ENCODE measurements around the gene PHLPP2.
"Not testable (repeated sequence)": the region's sequence is repeated elsewhere in the genome, so short reads cannot be mapped to it uniquely, and the experiment has no call there.

The PHLPP2 gene

GRCh38 chr16:71722801-71723536 lies 1.5 kb downstream of the PHLPP2 start:
- peak; percentile 74 for DNase-seq (ENCODE audit: low spot score)

- no peak for DNase-seq (ENCODE audit: low spot score)
Measured at GRCh38 chr16:71721066-71721740, 3.3 kb downstream of the PHLPP2 start.

- DNase-seq (ENCODE audit: low spot score), result no peak
Measured at GRCh38 chr16:71712501-71712900, 12.0 kb downstream of the PHLPP2 start.

- DNase-seq (ENCODE audit: low spot score), result no peak
Measured at GRCh38 chr16:71711789-71712188, 12.7 kb downstream of the PHLPP2 start.

GRCh38 chr16:71709229-71709781 lies 15.2 kb downstream of the PHLPP2 start:
- DNase-seq (ENCODE audit: low spot score), result no peak

- DNase-seq (ENCODE audit: low spot score), result no peak
Measured at GRCh38 chr16:71708696-71709095, 15.8 kb downstream of the PHLPP2 start.

- no peak for DNase-seq (ENCODE audit: low spot score)
Measured at GRCh38 chr16:71707199-71707598, 17.3 kb downstream of the PHLPP2 start.

GRCh38 chr16:71706046-71706445 lies 18.5 kb downstream of the PHLPP2 start:
- DNase-seq (ENCODE audit: low spot score), result no peak

- no peak for DNase-seq (ENCODE audit: low spot score)
Measured at GRCh38 chr16:71703333-71703732, 21.2 kb downstream of the PHLPP2 start.

GRCh38 chr16:71700831-71701230 lies 23.7 kb downstream of the PHLPP2 start:
- no peak for DNase-seq (ENCODE audit: low spot score)

GRCh38 chr16:71698491-71698890 lies 26.0 kb downstream of the PHLPP2 start:
- no peak for DNase-seq (ENCODE audit: low spot score)

GRCh38 chr16:71693164-71693563 lies 31.3 kb downstream of the PHLPP2 start:
- DNase-seq (ENCODE audit: low spot score), result no peak

- DNase-seq (ENCODE audit: low spot score), result no peak
Measured at GRCh38 chr16:71689901-71690300, 34.6 kb downstream of the PHLPP2 start.

- DNase-seq (ENCODE audit: low spot score), result no peak
Measured at GRCh38 chr16:71687861-71688260, 36.6 kb downstream of the PHLPP2 start.

GRCh38 chr16:71684280-71684679 lies 40.2 kb downstream of the PHLPP2 start:
- not testable (repeated sequence) for DNase-seq (ENCODE audit: low spot score)

GRCh38 chr16:71681360-71681759 lies 43.1 kb downstream of the PHLPP2 start:
- DNase-seq (ENCODE audit: low spot score), result no peak

GRCh38 chr16:71676236-71676635 lies 48.3 kb downstream of the PHLPP2 start:
- DNase-seq (ENCODE audit: low spot score), result no peak

- no peak for DNase-seq (ENCODE audit: low spot score)
Measured at GRCh38 chr16:71675380-71675779, 49.1 kb downstream of the PHLPP2 start.

GRCh38 chr16:71674229-71674628 lies 50.3 kb downstream of the PHLPP2 start:
- no peak for DNase-seq (ENCODE audit: low spot score)

- DNase-seq (ENCODE audit: low spot score), result no peak
Measured at GRCh38 chr16:71673582-71673973, 50.9 kb downstream of the PHLPP2 start.

GRCh38 chr16:71672803-71673581 lies 51.5 kb downstream of the PHLPP2 start:
- DNase-seq (ENCODE audit: low spot score), result no peak

- DNase-seq (ENCODE audit: low spot score), result no peak
Measured at GRCh38 chr16:71672125-71672524, 52.4 kb downstream of the PHLPP2 start.

- DNase-seq (ENCODE audit: low spot score), result no peak
Measured at GRCh38 chr16:71671165-71671564, 53.3 kb downstream of the PHLPP2 start.

Data from hematopoietic multipotent progenitor cell treated with erythropoietin and hydrocortisone succinate and interleukin-3 and kit ligand, for 17 days (in vitro differentiated cells).